Activated CD8-positive, alpha-beta memory T cell treated with anti-CD3 and anti-CD28 coated beads, Interleukin-2, amount 50 U/mL, for 1 hour (primary cell): ENCODE results near the gene ANKFY1.

Experiments used
- DNase-seq: peaks from one replicate; pipeline ENCODE4 v3.0.0-alpha.2; 2020; ENCODE audit errors: extremely low read depth

The ANKFY1 gene

DNA sequence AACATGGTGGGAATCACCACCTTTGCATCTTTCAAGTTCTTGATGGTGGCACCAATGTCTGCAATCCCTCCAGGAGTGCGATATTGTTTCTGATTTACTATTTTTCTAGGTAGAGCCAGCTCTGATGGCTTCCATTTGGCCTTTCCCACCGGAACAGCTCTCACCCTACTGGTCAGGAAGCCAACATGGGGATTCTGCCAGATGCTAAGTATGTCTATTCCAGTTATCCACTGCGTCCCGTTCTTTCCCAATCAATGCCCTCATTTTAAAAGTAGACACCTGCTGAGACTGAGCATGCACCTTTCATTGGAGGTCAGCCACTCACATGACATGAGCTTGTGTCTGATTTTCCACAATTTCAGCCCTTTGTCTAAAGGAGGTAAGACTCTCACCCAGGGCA, 144.5 kb downstream of the ANKFY1 start:
- no peak for DNase-seq

DNA sequence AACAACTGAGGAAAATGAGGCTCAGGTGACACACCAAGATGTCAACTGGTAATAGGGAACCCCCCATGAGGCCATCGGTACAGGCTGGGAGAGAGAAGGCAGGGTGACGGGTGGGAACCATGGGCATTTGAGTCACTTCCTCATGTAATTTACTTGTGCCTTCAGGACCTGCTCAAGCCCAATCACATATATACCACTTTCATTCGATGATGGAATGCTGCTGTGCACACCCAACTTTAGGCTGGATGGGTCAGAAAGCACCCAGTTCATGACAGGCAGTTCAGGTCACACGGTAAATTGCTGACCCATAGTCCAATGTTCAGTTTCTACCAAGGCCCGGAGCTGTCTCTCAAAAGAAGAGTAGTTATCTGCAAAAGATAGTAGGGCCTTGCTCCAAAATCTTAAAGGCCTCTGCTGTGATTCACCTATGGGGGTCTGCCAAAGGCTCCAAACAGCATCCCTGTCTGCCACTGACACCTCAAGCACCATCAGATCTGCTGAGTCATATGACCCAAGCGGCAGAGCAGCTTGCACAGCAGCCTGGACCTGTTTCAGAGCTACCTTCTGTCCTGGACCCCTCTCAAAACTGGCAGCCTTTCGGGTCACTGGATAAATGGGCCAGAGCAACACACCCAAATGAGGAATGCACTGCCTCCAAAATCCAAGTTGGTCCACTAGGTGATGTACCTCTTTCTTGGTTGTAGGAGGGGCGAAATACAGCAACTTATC, 145.6 kb downstream of the ANKFY1 start:
- DNase-seq, result no peak

DNA sequence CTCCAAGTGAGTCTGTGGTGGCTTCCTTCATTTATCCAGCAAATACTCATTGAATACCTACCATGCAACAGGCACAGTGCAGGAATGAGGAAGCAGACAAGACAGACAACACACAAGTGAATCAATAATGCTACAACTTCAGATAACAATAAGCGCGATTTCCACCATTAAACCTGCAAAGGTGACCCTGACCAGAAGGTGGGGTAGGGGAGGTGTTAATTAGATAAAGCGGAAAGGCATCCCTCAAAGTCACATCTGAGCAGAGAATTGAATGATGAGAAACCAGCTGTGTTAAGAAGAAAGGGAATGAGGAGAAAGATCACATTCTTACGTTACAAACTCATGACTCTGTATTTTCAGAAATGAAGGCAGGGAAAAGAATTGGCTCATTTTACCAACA, 147.3 kb downstream of the ANKFY1 start:
- DNase-seq, result no peak
